ENCODE data around the gene RAB11FIP4. TPM values are rescaled to one million over a fixed set of nuclear protein-coding genes. Genes with fewer than 3 reads are reported as not detected.

RAB11FIP4 gene
- total and polyA plus RNA-seq, 2 of the 8 experiments (the other 6 are each of a cell fraction or from before 2014, with no cell fraction given): 21.7 to 53.2 TPM

GRCh38 chr17:31522284-31522931 lies 130.9 kb downstream of the RAB11FIP4 start:
- no peak overlapping the region for H3K4me2 ChIP-seq (ENCODE audit: insufficient read depth in 1 of 2, low read depth in 2 of 2, low read length in 2 of 2)
- DNase-seq (ENCODE audit: low read depth in 1 of 2, low spot score in 2 of 2): no peak
- peaks cover 0 to 38% (median 18%) of the 10 kb centered on the region in 4 experiments; a peak in 6 of 8 replicates for H3K36me3 ChIP-seq (ENCODE audit: control insufficient read depth in 2 of 4, insufficient read depth in 4 of 4, low read length in 3 of 4)
- H2AK5ac ChIP-seq (ENCODE audit: low read depth, low read length): no peak overlapping the region
- peaks cover 15 to 22% of the 10 kb centered on the region in 2 experiments for H3K9me3 ChIP-seq (ENCODE audit: insufficient read depth in 2 of 2, low read depth in 1 of 2, low read length in 1 of 2)
- H3K4me1 ChIP-seq (replicated peaks in 1 of 4; ENCODE audit: control insufficient read depth in 3 of 4, insufficient read depth in 4 of 4, low read length in 3 of 4): peaks cover 0 to under 1% (median under 1%) of the 10 kb centered on the region in 4 experiments; a peak in 4 of 7 replicates
- H4K5ac ChIP-seq (ENCODE audit: insufficient read length, low read depth, low read length): no peak overlapping the region
- H2BK5ac ChIP-seq (ENCODE audit: low read depth, low read length): no peak overlapping the region
- H4K8ac ChIP-seq (ENCODE audit: extremely low read depth, insufficient read depth, low read length): no peak overlapping the region
- ChIA-PET CTCF (ENCODE audit: partially characterized antibody) (interaction anchor here (0.9 to 16.9 kb wide), 15 partner anchors 9 to 320 kb away, joined by 3 to 325 read pairs (median 4); no protein-coding TSS in a partner anchor), POLR2A (ENCODE audit: partially characterized antibody) (no interaction called here)
- no peak overlapping the region for H3K4ac ChIP-seq (replicated peaks; ENCODE audit: insufficient read length, low read depth, low read length)
- no peak overlapping the region for H2BK120ac ChIP-seq (replicated peaks; ENCODE audit: low read depth, low read length)
- no peaks in the 10 kb centered on the region for H3K27me3 ChIP-seq (replicated peaks in 1 of 4; ENCODE audit: control insufficient read depth in 3 of 4, extremely low read depth in 1 of 4, insufficient read depth in 3 of 4, low read length in 3 of 4)
- H3K56ac ChIP-seq (replicated peaks; ENCODE audit: insufficient read length, low read depth, low read length): no peak overlapping the region
- TF ChIP-seq EGR1 (IDR thresholded peaks at IDR 0.05; ENCODE audit: borderline replicate concordance, low read depth, low read length): no peak
- no peaks in the 10 kb centered on the region for H3K79me2 ChIP-seq (ENCODE audit: control insufficient read depth in 1 of 2, insufficient read depth in 2 of 2, low read length in 2 of 2)
- no peaks in the 10 kb centered on the region for H3K79me1 ChIP-seq (ENCODE audit: low read depth, low read length)
- H3K23me2 ChIP-seq (ENCODE audit: low read depth, low read length): no peaks in the 10 kb centered on the region
- H3K4me3 ChIP-seq (ENCODE audit: extremely low read depth in 1 of 4, insufficient read depth in 2 of 4, low read depth in 3 of 4, low read length in 4 of 4): no peak overlapping the region
- WGBS, 2 experiments (ENCODE audit: extremely low coverage in 1 of 2, insufficient coverage in 1 of 2, insufficient read length in 1 of 2, insufficient replicate concordance in 2 of 2, low coverage in 1 of 2, low lambda C conversion rate in 2 of 2, missing lambda C conversion rate in 1 of 2): 92% methylated on average over 12 of the region's 16 CpGs; no CpG with 5 or more reads in 1 of the 2 experiments
- H2AFZ ChIP-seq (ENCODE audit: low read length): no peak overlapping the region
- H3K23ac ChIP-seq (ENCODE audit: insufficient read length): no peak overlapping the region
- no peak overlapping the region for H3K27ac ChIP-seq (ENCODE audit: low read depth, low read length)
- no peak overlapping the region for H2BK20ac ChIP-seq (ENCODE audit: low read length)
- no peak overlapping the region for H3K14ac ChIP-seq (ENCODE audit: insufficient read length)
- H3K18ac ChIP-seq (ENCODE audit: extremely low read depth, low read length): no peak overlapping the region
- no peak overlapping the region for H2BK15ac ChIP-seq (ENCODE audit: low read length)
- no peak for FAIRE-seq
- H3K9ac ChIP-seq (replicated peaks in 1 of 4; ENCODE audit: extremely low read depth in 1 of 4, low read depth in 3 of 4, low read length in 3 of 4): no peak overlapping the region
- no peaks in the 10 kb centered on the region for H4K20me1 ChIP-seq (replicated peaks in 1 of 2; ENCODE audit: control insufficient read depth in 1 of 2, insufficient read depth in 2 of 2, low read length in 2 of 2)
- no peak overlapping the region for H4K91ac ChIP-seq (replicated peaks; ENCODE audit: insufficient read length, low read length)
- no peak overlapping the region for H2BK12ac ChIP-seq (ENCODE audit: low read depth, low read length)
